HFF-Myc (cell line): Measurements from ENCODE around the gene CFAP77.

Experiments used
- DNase-seq: peaks from one replicate; pipeline ENCODE4 v3.0.0-alpha.2; 2011; ENCODE audit warnings: low read depth; ENCODE audit errors: extremely low read depth
- H3K4me3 ChIP-seq: replicated peaks from 2 replicates; pipeline ENCODE4 v1.5.1; 2011; ENCODE audit warnings: low read depth, mild to moderate bottlenecking, control low read depth, low read length
- CTCF ChIP-seq: IDR thresholded peaks from 2 replicates; pipeline ENCODE4 v1.5.1; 2012; ENCODE audit warnings: mild to moderate bottlenecking, low read depth, low read length, control low read depth; ENCODE audit errors: missing control alignments

Gene CFAP77

GRCh38 chr9:132409828-132410528 is at the start of gene CFAP77:
Gene CFAP77 (plus strand): TSS chr9:132410211. CDS start chr9:132410272, 61 bp downstream.
- TF ChIP-seq CTCF, result no peak
- H3K4me3 ChIP-seq, result peak within 1 kb of the TSS; percentile 36
- no peak for DNase-seq

- TF ChIP-seq CTCF, result no peak
- no peak for DNase-seq
Observed at GRCh38 chr9:132364068-132364467, 45.9 kb upstream of the CFAP77 start.

GRCh38 chr9:132365986-132366385 is 44.0 kb upstream of the CFAP77 start:
- no peak overlapping the region for H3K4me3 ChIP-seq
- DNase-seq, result no peak
- TF ChIP-seq CTCF, result no peak

More at GRCh38 chr9:132364068-132364467, 45.9 kb upstream of the CFAP77 start:
- no peak overlapping the region for H3K4me3 ChIP-seq

- H3K4me3 ChIP-seq, result no peak overlapping the region
- no peak for TF ChIP-seq CTCF
- no peak for DNase-seq
Observed at GRCh38 chr9:132366481-132366880, 43.5 kb upstream of the CFAP77 start.

- no peak for TF ChIP-seq CTCF
- H3K4me3 ChIP-seq, result no peak overlapping the region
- no peak for DNase-seq
Observed at GRCh38 chr9:132367613-132368313, 42.2 kb upstream of the CFAP77 start.

GRCh38 chr9:132369421-132369820 is 40.6 kb upstream of the CFAP77 start:
- no peak for DNase-seq
- no peak overlapping the region for H3K4me3 ChIP-seq
- no peak for TF ChIP-seq CTCF
